NCI-H446 (cell line): ENCODE measurements around the gene HSF2BP.
"Not testable (repeated sequence)": the region's sequence is repeated elsewhere in the genome, so short reads cannot be mapped to it uniquely, and the experiment has no call there.

Experiments used
- DNase-seq, 2 experiments: peaks; one replicate each; lab custom pipeline; 2025; lab: John Stamatoyannopoulos, UW

Gene HSF2BP

GRCh38 chr21:43659136-43660000 is at the start of gene HSF2BP, which contains the start of gene RRP1B:
HSF2BP (minus strand) TSS chr21:43659488; CDS start chr21:43658096, 1,392 bp downstream.
RRP1B (plus strand) TSS chr21:43659560; CDS start chr21:43659665, 105 bp downstream.
- peak; percentile 56 to 91 for DNase-seq

DNA sequence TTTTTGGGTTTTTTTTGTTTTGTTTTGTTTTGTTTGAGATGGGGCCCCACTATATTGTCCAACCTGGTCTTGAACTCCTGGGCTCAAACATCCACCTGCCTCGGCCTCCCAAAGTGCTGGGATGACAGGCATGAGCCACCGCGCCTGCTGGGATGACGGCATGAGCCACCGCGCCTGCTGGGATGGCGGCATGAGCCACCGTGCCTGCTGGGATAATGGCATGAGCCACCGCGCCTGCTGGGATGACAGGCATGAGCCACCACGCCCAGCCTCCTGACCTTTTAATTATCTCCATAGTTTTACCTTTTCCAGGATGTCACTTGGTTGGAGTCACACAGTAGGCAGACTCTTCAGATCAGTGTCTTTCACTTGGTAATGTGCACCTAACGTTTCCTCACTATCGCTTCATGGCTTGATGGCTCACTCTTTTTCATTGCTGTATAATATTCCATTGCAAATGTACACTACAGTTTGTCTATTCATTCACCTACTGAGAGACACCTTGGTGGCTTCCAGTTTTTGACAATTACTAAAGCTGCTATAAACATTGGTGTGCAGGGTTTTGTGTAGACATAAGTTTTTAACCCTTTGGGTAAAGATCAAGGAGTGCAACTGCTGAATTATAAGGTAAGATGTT is 49.6 kb upstream of the HSF2BP start:
- DNase-seq = no peak

DNA sequence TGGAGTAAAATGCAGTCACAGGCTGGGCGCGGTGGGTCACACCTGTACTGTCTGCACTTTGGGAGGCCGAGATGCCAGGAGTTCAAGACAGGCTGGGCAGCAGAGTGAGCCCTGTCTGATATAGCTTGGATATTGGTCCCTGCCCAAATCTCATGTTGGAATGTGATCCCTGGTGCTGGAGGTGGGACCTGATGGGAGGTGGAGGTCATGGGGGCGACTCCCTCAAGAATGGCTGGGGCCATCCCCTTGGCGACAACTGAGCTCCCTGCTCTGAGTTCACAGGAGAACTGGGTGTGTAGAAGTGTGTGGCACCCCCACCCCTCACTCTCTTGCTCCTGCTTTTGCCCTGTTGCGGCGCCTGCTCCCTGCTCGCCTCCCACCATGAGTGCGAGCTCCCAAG is 48.2 kb upstream of the HSF2BP start:
- DNase-seq = no peak

GRCh38 chr21:43703035-43703880 is 44.0 kb upstream of the HSF2BP start:
- no peak for DNase-seq

GRCh38 chr21:43702785-43703034 is 43.4 kb upstream of the HSF2BP start:
- DNase-seq = no peak

DNA sequence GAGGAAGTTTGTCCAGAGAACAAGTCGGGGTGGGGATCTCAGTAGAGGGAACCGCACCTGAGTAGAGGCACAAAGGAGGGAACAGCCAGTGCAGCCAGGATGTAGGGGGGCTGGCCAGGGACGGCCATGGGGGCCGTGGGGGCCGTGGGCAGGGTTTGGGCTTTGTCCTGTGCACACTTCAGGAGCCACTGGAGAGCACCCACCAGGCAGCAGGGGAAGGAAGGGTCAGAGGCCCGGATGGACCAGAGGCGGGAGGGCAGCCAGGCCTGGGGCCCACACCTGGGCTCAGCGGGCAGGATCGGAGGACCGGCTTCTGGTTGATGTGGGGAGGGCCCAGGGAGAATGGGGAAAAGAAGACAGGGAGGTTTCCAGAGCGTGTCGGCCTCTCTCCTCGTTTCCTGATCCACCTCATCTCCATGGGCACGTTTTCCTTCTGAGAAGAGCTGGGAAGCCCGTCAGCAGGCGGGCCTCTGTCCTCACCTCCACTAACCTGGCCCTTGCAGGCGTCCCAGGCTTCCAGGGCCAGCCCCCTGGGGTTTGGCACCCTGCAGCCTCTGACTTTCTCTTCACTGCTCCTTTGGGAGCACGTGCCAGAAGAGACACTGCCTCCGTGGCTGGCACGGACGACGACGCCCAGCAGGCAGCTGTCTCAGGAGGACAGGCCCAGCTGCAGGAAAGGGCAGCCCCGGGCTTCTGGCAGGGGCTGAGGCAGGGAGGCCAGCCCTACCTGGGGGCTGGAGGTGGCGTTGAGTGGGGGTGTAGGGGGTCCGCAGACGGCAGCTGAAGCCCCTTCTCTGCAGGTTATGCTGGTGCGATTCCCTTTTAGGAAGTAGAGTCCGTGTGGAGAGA is 42.9 kb upstream of the HSF2BP start:
- no peak for DNase-seq

GRCh38 chr21:43699933-43700599 is 40.8 kb upstream of the HSF2BP start:
- DNase-seq = no peak

DNA sequence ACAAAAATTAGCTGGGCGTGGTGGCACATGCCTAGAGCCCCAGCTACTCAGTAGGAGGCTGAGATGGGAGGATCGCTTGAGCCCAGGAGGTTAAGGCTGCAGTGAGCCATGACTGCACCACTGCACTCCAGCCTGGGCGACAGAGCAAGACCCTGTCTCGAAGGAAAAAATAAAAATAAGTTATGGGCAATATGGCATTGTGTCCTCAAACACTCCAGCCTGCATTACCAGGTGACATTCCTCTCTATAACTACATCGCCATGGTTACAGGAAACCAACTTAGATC is 40.1 kb upstream of the HSF2BP start:
- DNase-seq = not testable (repeated sequence)

- no peak for DNase-seq
Observed at GRCh38 chr21:43697758-43698643, 38.7 kb upstream of the HSF2BP start.

DNA sequence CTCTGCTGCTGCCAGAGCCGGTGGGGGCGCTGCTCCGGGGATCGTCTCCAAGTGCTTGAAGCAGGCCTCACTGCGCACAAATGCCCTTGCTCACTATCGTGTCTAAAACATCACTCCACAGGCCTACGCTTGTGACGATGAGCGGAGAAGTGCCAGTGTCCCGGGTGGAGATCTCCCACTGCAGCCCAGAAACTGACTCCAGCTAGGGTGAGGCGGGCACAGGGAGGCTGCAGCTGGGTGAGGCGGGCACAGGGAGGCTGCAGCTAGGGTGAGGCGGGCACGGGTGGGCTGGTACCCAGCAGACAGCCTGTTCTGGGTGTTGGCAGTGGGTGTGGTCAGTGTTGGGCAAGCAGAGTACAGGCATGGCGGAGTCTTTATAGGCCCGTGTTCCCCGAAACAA is 36.9 kb upstream of the HSF2BP start:
- no peak for DNase-seq

GRCh38 chr21:43694437-43695079 is 35.3 kb upstream of the HSF2BP start:
- no peak for DNase-seq

- no peak for DNase-seq
Observed at GRCh38 chr21:43693981-43694380, 34.7 kb upstream of the HSF2BP start.

DNA sequence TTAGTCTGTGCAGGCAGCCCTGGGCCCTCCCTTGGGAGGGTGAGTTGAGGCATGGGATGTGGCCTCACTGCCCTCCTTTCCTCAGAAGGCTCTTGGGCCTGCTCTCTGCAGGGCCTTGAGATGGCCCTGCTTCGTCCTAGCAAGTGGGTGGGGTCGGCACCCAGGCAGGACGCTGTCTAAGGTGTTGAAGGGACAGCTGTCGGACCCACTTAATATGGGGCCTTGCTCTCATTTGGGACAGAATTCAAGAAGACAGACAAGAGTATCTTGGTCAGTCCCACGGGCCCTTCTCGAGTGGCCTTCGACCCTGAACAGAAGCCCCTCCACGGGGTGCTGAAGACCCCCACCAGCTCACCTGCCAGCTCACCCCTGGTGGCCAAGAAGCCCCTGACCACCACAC is 33.7 kb upstream of the HSF2BP start:
- DNase-seq = no peak

DNA sequence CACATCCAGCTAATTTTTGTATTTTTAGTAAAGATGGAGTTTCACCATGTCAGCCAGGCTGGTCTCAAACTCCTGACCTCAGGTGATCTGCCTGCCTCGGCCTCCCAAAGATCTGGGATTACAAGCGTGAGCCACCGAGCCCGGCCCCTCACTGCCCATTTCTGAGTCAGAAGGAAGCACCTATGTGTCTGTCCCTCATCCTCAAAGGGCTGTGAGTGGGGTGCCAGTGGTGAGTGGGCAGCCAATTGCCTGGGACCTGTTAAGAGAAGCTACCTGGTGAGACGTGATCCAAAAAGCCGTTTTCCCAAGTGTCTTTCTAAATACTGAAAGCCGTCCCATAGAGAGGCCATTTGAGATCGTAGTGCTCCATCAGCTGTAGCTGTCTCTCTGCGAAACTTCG is 32.5 kb upstream of the HSF2BP start:
- DNase-seq = no peak

DNA sequence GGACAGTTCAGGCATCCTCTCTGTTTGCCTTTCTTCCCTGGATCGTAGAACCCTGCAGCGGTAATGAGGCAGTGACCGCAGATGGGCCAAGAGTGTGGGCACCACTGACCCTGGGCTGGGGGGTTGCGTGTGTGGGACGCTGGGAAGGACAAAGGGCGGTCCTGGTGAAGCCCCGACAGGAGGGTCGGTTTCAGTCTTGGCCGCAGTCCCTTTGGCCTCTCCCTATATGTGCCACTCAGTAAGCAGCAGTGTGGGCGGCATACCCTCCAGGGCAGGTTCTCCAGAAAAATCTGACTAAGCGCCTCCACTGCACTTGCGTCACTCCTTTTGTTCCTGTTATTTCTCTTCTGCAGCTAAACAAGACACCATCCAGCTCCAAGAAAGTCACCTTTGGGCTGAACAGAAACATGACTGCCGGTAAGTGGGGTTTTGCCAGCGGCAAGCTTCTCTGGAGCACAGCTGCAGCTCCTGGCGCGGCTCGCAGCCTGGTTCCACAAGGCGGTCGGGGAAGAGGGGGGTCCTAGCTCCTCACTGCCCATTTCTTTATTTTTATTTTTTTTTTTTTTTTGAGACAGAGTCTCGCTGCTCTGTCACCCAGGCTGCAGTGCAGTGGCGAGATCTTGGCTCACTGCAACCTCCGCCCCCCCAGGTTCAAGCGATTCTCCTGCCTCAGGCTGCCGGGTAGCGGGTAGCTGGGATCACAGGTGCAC is 32.0 kb upstream of the HSF2BP start:
- no peak for DNase-seq

DNA sequence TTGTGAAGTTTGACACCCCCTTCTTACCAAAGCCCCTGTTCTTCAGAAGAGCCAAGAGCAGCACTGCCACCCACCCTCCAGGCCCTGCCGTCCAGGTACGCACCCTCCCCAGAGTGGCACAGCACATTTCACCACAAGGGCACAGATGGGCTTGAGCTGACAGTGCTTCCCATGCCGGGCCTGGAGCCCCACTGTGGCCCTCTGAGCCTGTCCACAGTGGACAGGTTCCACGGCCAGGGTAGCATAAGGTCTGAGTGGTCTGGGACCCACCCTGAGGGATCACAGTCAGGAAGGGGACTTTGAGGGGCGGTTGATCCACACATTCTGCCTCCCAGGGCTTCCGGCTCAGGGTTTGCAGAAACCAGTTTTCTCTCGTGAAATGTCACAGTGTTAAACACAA is 31.1 kb upstream of the HSF2BP start:
- no peak for DNase-seq

DNA sequence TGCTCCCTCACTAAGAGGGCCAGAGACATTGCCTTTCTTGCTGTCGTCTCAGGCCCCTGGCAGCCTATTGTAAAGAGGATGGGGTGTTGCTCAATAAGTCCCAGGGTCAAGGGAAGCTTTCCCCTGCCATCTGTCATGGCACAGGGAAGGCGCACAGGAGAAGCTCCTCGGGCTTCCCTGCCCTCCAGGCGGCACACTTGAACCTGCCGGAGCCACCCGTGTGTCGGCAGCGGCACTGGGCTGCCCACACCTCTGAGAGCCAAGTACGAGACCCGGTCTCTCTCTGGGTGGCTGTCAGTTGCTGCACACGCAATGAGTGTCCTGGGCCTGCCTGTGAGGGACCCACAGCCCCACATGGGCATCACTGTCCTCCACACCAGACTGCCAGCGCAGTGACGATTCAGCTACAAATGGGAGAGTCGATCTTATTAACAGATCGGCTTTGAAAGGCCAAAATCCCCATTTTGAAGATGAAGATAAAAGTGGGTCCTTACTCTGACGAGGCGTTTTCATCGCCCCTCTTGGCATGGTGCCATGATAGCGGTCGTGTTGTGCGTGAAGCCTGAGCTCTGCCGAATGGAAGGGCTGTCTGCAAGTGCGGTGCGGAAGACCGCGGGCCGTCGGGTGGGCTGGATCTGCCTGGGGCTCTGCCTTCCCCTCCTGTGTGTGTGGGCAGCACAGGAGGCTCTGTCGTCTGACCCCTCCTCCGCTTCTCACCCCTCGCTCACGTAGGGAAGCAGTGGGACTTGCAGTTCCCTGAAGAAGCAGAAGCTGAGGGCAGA is 30.5 kb upstream of the HSF2BP start:
- DNase-seq = no peak

DNA sequence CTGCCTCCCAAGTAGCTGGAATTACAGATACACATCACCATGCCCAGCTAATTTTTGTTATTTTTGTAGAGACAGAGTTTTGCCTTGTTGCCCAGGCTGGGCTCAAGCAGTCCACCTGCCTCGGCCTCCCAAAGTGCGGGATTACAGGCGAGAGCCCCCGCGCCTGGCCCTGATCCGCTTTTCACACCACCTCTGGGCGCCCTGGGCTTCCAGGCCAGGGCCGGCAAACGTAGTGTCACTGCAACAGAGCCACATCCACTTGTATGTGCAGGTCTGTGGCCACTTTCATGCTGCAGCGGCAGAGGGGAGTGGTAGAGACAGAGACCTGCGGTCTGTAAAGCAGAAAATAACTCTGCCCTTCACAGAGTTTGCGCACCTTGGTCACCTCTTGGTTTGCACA is 29.6 kb upstream of the HSF2BP start:
- DNase-seq = no peak
